HG03460 (cell line): ENCODE results near the gene HK1.
"Not testable (repeated sequence)": the region's sequence is repeated elsewhere in the genome, so short reads cannot be mapped to it uniquely, and the experiment has no call there.

Experiments
- ATAC-seq: cut with Tn5 transposase; IDR thresholded peaks from one replicate; pipeline ENCODE4 v1.9.1; 2021; ENCODE audit not compliant: unreplicated experiment

The HK1 gene

DNA sequence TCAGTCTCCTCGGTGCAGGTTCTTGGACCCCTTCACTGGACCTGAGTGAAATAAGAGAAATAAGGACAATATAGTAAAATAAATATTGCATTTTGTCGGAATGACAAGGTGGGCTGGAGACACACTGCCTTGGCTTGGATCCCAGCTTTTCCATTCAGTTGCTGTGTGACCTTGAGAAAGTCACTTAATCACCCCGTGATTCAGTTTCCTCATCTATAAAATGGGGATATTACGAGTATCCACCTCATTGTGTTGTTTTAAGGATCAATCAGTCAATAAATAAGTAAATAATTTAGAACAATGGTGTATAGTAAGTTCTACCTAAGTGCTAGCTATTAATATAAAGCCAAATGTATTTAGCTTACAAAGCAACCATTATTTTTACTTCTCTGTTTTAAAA lies 29.1 kb downstream of the HK1 start:
- no peak for ATAC-seq

DNA sequence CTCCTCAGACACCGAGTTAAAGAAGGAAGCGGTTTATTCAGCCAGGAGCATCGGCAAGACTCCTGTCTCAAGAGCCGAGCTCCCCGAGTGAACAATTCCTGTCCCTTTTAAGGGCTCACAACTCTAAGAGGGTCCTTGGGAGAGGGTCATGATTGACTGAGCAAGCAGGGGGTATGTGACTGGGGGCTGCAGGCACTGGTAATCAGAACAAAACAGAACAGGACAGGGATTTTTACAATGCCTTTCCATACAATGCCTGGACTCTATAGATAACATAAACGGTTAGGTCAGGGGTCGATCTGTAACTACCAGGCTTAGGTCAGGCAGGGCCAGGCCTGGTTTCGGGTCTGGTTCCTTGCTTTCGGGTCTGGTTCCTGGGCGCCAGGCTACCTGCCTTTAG lies 30.0 kb downstream of the HK1 start:
- ATAC-seq = not testable (repeated sequence)

DNA sequence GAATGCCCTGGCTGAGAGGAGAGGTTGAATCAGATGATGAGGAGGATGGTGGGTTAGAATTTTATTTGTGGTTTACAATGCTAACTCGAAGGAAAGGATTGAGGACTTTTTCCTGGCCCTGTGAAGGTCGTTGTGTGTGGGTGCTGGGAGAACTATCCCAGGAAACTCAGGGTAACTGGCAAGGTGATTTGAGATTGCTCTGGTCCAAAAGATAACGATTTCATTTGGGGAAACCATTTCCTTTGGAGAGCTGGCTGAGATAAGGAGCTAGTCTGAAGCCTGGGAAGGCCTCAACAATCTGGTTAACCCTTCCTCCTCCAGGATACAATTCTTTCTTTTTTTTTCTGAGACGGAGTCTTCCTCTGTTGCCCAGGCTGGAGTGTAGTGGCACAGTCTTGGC lies 33.0 kb downstream of the HK1 start:
- ATAC-seq = no peak

DNA sequence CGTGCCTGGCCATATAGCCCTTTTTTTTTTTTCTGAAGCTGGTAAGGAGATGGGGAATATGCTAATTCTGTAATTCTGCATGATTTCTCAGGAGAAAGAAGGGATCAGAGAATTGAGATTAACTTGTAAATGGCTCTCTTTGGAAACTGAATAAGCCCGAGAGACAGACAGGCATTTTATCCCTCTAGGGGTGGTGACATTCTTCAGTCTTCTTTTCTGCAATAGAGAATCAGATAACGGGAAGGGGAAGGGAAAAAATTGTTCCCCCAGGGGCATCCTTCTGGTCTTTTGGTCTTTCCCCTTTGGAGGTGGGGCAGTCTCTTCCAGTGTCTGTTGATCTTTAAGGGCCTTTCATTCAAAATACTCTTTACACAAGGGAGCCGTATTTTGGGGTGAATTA lies 34.2 kb downstream of the HK1 start:
- ATAC-seq = no peak

DNA sequence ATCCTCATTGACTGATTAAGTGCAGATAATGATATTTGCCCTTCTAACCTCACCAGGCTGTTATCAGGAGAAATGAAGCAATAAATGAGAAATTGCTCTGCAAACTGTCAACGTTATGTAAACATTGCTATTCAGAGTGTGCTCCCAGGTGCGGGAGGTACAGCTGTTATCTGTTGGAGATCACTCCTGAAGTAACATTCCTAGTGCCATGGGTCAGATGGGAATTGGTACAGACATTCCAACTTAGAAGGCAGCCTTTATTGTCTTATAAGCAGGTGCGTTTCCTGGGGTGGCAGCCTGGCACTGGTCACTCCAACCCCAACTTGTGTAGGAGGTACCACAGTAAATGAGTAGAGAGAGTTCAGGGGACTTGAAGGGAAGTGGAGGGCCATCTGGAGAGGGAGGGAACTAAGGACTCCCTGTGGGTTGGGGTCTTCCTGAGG lies 36.8 kb downstream of the HK1 start:
- ATAC-seq = no peak

DNA sequence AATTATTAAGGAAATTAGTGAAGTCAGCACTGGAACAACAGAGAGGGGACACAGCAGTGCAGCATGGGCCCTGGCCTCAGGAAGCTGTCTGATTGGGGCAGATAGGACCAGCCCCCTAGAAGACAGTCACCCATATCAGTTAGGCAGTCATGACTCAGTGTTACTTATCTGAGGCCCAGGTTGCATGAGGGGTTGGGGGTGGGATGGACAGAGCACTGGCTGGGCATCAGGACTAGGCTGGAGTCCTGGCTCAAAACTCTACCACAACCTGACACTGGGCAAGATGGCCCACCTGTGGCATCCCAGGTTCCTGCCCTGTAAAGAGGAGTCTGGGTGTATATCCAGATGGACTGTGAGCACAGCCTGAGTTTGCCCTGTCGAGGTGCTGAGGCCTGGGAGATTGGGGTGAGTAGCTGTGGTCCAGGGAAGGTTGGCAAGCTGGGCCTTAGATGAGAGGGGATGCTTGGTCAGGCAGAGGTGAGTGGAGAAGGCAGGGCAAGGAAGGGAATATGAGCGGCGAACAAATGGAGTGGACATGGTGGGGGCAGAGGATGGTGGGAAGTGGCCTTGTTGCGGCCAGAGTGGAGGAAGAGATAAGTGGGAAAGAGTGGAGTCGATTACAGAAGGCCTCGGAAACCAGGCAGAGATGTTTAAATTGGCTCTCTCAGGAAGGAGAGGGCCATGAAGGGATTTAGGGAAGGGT lies 37.5 kb downstream of the HK1 start:
- ATAC-seq = no peak

DNA sequence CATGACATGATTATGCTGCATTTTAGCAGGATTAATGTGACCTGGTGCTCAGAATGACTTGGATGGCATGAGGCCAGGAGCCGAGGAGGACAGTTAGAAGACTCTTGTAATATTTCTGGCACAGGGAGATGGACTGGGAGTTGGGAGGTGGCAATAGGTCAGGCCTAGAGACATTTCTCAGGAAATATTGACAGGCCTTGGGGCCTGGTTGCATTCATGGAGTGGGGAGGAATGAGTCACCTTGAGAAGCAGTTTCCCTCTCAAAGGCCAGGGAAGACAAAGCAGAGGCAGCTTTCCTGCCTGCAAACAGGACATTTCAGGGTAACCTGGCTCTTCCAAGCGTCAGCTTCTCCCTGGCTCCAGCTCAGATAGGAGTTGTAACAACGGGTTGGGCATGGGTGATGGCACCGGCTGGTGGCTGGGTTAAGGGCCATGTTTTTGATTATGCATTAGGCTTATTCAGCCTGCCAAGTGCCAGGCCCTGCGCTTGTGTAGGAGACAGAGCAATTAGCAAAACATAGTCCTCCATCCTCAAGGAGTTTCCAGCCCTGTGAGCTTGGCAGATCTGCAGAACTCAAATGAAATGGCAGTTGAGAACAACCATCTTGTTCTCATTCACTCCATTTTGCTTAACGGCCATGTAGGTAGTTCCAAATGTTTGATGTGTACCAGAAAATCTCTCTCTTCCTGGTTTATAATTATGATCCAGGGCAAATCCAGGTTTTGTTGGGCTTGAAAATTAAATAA lies 38.2 kb downstream of the HK1 start:
- ATAC-seq = no peak

DNA sequence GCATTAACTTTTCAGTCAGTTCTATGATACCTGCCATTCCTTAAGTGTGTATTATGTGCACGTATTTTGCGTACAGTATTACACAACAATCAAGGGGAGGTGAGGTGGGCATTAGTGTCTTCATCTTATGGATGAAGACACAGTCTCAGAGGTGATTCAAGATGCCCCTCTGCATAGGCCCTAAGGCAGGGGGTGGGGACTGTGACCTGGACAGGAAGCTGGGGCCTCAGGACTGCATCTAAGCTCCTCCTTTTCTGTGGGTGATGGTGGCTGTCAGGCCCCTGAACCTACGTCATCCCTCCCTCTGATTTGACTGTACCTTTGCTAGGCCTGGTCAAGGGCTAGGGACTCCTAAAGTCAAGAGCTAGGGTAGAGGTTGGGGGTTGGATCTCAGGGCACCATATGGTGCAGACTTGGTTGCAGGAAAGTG lies 38.9 kb downstream of the HK1 start:
- peak; percentile 42 for ATAC-seq

DNA sequence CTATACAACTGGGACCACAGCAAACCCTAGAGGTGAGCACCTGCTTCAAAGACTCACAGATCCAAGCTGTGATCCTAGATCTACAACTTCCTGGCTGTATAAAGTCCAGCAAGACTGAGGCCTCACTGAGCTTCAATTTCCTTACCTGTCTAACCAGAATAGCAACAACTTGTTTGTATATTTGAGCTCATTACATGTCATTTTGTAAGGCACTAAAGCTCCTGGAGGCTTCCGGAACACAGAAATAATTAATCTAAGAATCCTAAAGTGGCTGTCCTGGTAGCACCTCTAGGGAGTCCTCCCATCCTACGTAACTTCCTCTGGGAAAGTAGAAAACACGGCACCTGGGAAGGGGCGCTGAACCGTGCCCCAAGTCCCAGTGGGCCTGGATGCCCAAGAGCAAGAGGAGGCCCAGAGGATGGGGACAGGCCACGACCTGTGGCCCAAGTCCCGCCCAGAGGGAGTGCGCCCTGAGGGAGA lies 39.4 kb downstream of the HK1 start:
- peak; percentile 27 for ATAC-seq

DNA sequence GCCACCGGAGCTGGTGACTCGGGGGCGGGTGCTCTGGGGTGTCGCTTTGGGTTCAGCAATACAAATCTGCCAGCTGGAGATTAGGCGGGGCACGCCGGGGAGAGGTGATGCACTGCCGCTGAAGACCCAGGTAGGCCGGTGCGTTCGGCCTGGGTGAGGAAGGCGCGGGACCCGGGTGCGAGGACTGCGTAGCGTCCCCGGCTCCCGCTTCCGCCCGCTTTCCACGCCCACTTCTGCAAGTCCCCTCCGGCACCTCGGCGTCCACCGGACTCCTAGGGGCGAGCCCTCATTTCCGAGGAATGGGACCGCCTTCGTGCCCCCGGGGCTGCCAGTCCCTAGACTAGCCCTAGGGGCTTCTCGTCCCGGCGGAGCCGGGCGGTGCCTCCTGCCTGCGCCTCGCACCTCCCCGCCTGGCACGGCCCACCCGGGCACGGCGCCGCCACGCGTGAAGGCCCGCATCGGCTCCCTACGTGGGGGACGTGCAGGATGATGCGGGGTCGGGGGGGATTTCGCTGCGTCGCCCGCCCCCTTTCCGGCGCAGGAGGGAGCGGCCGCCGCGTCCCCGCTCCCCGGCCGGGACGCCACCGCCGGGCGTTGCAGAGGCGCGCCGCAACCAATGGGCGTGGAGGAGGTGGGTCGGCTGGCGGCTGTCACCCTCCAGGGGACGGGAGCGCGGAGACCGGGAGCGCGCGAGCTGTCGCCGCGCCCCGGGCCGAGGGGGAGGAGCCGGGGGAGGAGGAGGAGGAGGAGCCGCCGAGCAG lies 40.0 kb downstream of the HK1 start:
- ATAC-seq = peak; percentile 84

DNA sequence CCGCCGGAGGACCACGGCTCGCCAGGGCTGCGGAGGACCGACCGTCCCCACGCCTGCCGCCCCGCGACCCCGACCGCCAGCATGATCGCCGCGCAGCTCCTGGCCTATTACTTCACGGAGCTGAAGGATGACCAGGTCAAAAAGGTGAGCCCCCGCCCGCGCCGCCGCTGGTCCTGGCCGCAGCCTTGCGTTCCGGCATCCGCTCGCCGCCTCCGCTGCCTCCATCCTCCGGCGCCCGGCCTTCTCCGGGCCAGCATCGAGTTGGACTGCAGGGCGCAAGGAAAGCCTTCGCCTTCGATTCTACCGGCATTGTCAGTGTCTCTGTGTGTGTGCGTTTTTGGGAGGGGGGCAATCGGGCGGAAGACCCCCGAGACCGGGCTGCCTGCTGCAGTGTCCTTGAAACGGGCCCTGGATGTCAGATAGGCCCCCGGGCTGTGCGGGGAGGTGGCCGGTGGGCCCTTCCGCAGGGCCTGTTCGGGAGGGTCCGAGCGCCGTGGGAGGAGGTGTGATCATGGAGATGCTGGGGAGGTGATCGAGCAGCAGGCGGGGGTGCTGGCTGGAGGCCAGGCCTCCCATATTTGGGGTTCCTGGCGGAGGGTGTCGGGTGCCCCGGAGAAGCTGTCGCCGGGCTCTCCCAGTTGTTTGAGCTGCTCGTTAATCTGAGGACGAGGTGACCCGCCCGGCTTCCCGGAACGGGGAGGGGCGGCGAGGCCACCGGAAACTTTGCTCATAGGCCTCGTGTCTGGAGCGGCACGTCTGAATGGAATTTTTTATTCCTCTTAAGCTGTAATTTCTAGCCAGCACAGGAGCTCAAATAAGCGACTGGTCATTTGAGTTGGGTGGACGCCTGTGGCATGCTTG lies 40.8 kb downstream of the HK1 start:
- peak; percentile 12 for ATAC-seq

DNA sequence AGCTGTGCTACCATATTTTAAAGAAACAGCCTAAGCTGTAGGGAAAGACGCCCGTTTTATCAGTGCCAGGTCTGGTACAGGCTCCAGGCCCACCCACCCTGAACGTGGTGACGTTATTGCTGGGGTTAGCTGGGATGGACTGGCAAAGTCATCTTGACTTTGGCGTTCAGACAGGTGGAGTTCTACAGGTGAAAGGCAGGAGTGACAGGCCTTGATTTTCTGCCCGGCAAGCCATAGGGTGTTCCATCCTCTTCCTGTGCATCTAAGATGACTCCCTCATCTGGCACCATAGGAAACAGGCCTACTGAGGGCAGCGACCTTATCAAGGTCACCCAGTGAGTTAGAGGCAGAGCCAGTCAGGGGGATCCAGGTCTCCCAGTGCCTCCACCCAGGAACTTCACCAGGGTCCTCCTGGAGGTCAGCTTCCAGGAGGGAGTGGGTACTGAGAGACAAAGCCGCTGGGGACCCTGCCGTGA lies 41.6 kb downstream of the HK1 start:
- no peak for ATAC-seq

DNA sequence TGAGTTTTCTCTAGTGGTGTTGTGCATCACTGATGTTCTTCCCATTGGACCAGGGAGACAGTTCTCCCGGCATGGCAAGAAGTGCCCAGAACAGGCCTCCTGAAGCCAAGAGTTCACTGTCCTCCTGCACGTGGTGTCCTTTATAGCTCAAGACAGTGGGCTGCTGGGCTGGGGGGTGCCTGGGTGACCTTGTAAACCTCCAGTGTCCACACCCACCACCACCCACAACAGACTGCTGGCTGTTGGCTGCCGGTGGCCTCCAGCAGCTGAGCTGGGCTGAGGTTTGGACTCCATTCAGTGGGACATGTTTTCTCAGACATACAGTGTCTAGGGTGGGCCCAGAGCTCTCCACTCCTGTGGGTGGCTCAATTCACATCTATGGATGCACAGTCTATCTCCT lies 42.2 kb downstream of the HK1 start:
- ATAC-seq = no peak

DNA sequence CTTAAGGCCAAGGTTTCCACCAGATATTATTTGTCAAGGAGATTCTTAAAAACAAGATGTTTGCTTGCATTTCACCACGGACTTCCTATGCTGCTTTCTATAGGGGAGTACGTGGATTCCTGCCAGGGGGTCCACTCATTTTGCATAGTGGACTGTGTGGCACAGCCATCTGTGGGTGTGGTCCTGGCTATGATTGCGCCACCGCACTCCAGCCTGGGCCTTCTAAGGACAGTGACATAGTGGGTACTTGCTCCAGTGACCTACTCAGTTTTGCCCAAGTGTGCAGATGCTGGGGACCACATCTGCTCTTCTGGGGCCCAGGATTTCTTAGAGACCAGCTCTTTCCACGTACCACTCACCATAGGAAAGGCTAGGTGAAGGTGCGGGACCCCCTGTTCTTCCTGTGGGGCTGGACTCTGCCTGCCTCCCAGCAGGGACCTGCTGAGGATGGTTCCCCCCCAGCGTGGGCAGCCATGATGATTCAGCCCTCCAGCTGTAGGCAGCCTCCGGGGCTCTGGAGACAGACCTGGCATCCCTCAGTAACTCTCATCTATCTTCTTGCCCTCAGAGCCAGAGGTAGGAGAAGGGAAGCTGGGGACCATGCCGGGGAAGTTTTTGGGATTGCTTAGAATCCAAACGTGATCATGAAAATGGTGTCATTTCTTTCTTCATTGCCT lies 42.9 kb downstream of the HK1 start:
- no peak for ATAC-seq

DNA sequence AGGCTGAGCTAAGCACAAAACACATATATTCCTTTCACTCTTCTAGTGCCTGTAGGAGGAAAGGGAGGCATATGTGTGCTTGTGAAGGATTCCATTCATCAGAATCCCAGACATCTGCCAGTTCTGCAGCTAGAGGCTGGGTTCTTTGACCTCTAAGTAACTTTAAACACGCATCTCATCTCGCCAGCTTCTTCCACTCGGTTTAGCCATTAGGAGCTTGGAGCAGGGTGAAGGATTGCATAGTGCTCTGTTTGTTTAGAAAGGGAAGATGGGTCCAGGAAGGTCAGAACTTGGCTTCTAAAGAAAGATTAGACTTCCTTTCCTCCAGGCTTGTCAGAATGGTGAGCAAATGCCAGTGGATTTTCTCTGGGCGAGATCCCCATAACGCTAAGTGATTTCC lies 43.6 kb downstream of the HK1 start:
- no peak for ATAC-seq

DNA sequence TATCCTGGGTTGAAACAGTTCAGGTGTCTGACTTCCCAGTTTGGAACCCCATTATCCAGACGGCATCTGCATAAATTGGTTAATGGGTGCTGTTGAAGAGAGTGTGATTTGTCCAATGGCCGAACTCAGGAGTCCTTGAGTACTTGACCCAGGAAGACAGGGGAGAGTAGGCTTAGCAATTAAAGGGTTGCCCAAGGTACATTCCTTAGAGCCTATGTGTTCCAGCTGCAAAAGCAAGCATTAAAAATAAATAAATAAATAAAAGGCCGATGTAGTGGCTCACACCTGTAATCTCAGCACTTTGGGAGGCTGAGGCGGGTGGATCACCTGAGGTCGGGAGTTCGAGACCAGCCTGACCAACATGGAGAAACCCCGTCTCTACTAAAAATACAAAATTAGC lies 44.0 kb downstream of the HK1 start:
- not testable (repeated sequence) for ATAC-seq

DNA sequence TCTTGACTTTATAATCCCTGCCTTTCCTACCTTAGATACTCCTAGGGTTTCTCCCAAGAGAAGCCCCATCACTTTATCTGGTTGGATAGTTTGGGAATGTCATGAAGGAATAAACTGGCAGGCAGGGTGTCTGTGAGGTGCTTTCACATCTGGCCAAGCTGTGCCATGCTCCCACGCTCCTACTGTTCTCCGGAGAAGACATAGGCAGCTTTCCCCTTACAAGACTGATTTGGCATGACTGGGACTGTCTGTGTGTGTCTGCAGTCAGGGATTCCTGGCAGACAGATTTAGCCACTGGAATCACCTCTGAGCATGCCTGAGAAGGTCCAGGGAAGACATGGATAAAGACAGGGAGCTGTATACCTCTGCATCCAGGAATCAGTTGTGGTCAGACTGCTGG lies 45.3 kb downstream of the HK1 start:
- ATAC-seq = no peak

DNA sequence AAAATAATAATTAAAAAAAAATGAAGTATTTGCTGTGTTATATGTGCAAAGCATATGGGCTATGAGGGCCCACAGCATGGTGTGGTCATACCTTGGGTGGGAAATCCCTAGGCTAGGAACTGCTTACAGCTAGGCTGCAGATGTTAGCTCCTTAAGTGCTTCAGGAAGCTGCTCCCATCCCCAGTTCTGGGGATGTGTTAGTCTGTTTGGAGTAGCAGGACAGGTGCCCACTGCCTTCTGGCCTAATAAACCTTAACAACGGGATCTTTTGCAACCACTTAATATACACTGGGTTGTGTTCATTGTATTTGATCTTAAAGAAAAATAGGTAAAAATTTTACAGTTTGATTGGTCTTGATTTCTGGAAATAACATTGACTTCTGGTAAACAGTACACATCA lies 46.3 kb downstream of the HK1 start:
- no peak for ATAC-seq

DNA sequence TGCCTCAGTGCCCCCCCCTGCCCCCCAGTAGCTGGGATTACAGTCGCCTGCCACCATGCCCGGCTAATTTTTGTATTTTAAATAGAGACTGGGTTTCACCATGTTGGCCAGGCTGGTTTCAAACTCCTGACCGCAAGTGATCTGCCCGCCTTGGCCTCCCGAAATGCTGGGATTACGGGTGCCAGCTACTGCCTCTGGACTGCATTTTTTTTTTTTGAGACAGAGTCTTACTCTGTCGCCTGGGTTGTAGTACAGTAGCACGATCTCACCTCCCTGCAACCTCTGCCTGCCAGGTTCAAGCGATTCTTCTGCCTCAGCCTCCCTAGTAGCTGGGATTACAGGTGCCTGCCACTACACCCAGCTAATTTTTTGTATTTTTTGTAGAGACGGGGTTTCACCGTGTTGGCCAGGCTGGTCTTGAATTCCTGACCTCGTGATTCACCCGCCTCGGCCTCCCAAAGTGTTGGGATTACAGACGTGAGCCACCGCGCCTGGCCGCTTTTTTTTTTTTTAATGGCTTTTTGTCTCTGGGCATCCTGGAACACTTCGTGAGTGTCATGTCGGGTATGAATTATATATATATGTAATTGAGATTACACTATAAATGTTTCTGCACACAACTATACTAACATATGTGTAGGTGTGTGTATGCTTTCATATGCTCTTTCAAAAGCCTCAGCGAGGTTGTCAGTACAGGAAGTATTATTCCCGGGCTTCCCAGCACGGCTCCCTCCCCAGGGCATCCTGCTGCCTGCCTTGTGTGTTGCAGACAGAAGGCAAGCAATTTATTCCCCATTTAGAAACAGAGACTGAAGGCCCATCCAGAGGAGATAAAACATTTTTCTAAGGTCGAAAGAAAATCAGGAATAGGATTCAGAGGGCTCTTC lies 47.6 kb downstream of the HK1 start:
- ATAC-seq = not testable (repeated sequence)
